ENCODE data around the gene PRKCB. TPM values are rescaled to one million over a fixed set of nuclear protein-coding genes. Genes with fewer than 3 reads are reported as not detected.

Gene PRKCB
- total and polyA plus RNA-seq, 5 donors = 0.41 to 4.1 (median 3.6) TPM

DNA sequence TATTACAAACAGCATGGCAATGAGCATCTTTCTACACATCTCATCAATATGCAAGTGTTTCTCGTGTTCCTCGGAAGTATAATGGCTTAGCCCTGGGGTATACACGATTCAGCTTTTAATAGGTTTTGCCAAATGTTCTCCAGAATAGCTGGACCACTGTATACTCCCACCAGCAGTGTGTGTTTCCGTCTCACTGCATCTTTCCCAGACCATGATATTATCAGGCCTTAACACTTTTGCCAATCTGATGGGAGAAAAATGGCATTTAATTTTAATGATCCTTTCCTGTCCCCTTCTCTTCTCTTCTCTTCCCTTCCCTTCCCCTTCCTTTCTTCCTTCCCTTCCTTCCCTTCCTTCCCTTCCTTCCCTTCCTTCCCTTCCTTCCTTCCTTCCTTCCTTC is 30.8 kb downstream of the PRKCB start:
- no peak for DNase-seq
- Histone ChIP-seq H3K27ac (ENCODE audit: low read length) (no peak overlapping the region), H3K4me1 (ENCODE audit: control insufficient read depth, insufficient read depth, low read length) (peaks cover 1% of the 10 kb centered on the region), H3K4me3 (ENCODE audit: low read length) (no peak overlapping the region), H3K27me3 (ENCODE audit: control insufficient read depth, insufficient read depth) (no peaks in the 10 kb centered on the region), H3K9me3 (ENCODE audit: control insufficient read depth, low read length) (no peaks in the 10 kb centered on the region)
- ATAC-seq = no peak
- 76% methylated on average over 4 of the region's 4 CpGs for WGBS
- intact Hi-C loops (cut with DNase I) = no loop called here

DNA sequence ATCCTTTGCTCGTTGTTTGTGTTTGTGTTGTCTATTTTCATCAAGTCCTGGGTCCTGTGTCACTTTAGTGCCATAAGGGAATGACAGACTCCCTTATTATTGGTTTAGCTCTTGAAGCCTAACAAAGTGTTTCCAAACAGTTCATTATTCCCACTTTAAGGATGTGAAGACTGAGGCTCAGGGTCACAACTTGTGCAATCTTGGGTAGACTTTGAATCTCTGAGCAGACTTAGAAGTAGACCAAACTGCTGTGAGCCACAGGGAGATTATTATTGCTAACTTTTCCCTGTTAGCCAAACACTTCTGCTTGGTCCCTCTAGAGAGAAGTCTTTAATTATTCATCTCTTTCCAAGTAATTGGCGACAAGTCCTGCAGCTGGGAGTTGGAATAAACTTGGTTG is 31.8 kb downstream of the PRKCB start:
- no peak for ATAC-seq
- H3K9me3 ChIP-seq (ENCODE audit: control insufficient read depth, low read length) = no peaks in the 10 kb centered on the region
- intact Hi-C loops (cut with DNase I) = no loop called here
- 71% methylated on average over 2 of the region's 2 CpGs for whole genome bisulfite sequencing
- no peaks in the 10 kb centered on the region for H3K27me3 ChIP-seq (ENCODE audit: control insufficient read depth, insufficient read depth)
- no peak overlapping the region for H3K4me3 ChIP-seq (ENCODE audit: low read length)
- peaks cover 1% of the 10 kb centered on the region for H3K4me1 ChIP-seq (ENCODE audit: control insufficient read depth, insufficient read depth, low read length)
- no peak for DNase-seq
- no peak overlapping the region for H3K27ac ChIP-seq (ENCODE audit: low read length)

GRCh38 chr16:23868136-23868535 is 32.4 kb downstream of the PRKCB start:
- no peaks in the 10 kb centered on the region for H3K9me3 ChIP-seq (ENCODE audit: control insufficient read depth, low read length)
- H3K27me3 ChIP-seq (ENCODE audit: control insufficient read depth, insufficient read depth) = no peaks in the 10 kb centered on the region
- H3K4me3 ChIP-seq (ENCODE audit: low read length) = no peak overlapping the region
- DNase-seq (no peak), ATAC-seq (no peak)
- H3K27ac ChIP-seq (ENCODE audit: low read length) = no peak overlapping the region
- WGBS = 25% methylated on average over 1 of the region's 1 CpG
- H3K4me1 ChIP-seq (ENCODE audit: control insufficient read depth, insufficient read depth, low read length) = peaks cover 1% of the 10 kb centered on the region
- intact Hi-C loops (cut with DNase I) = no loop called here

DNA sequence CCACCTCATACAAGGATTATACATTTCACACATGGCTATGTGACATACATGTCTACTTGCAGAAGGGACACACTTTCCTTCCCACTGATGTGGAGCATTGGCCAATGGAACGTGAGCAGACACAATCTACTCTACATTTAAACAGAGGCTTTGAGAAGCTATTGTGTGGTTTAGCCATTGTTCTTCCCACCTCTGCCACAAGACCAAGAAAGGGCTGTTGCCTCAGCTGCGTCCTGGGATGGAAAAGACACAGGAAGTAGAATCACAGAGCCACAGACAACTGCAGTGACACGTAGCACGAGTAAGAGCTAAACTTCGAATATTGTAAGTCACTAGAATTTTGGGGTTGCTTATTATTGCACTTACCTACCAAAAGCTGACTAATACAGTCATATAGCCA is 33.3 kb downstream of the PRKCB start:
- Histone ChIP-seq H3K4me1 (ENCODE audit: control insufficient read depth, insufficient read depth, low read length) (peaks cover 1% of the 10 kb centered on the region), H3K4me3 (ENCODE audit: low read length) (no peak overlapping the region), H3K27ac (ENCODE audit: low read length) (no peak overlapping the region), H3K27me3 (ENCODE audit: control insufficient read depth, insufficient read depth) (no peaks in the 10 kb centered on the region), H3K9me3 (ENCODE audit: control insufficient read depth, low read length) (no peaks in the 10 kb centered on the region)
- intact Hi-C loops (cut with DNase I) = no loop called here
- DNase-seq (no peak), ATAC-seq (no peak)
- 58% methylated on average over 5 of the region's 5 CpGs for WGBS

- WGBS = 70% methylated on average over 3 of the region's 3 CpGs
- peaks cover 1% of the 10 kb centered on the region for H3K4me1 ChIP-seq (ENCODE audit: control insufficient read depth, insufficient read depth, low read length)
- no peak for DNase-seq
- H3K9me3 ChIP-seq (ENCODE audit: control insufficient read depth, low read length) = no peaks in the 10 kb centered on the region
- ATAC-seq = no peak
- no peak overlapping the region for H3K4me3 ChIP-seq (ENCODE audit: low read length)
- intact Hi-C loops (cut with DNase I) = no loop called here
- no peaks in the 10 kb centered on the region for H3K27me3 ChIP-seq (ENCODE audit: control insufficient read depth, insufficient read depth)
- H3K27ac ChIP-seq (ENCODE audit: low read length) = no peak overlapping the region
Measured at GRCh38 chr16:23871924-23872323, 36.1 kb downstream of the PRKCB start.

DNA sequence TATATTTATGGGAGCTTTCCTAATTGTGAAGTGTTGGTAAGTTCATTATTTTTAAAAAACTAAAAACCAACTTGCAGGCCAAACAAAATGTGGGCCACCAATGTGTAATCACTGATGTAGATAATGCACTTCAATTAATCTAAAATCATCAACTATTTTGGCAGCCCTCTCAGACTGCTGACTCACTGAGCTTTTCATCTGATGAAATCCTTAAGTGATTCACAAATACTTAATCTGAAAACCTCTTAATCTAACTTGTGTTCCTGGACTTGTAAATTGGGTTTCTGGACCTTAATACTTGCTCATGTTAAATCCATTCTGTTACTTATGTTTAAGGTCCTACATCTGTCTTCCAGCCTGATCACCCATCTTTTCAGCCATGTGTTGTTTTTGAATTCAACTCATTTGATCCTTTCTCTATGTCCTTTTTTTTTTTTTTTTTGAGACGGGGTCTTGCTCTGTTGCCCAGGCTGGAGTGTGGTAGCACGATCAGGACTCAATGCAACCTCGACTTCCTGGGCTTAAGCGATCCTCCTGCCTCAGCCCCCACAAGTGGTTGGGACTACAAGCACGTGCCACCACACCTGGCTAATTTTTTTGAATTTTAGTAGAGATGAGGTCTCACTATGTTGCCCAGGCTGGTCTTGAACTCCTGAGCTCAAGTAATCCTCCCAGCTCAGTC is 39.0 kb downstream of the PRKCB start:
- intact Hi-C loops (cut with DNase I) = no loop called here
- H3K9me3 ChIP-seq (ENCODE audit: control insufficient read depth, low read length) = no peaks in the 10 kb centered on the region
- ATAC-seq (peak in 1 of 2 donors; percentile 63), DNase-seq (no peak)
- H3K4me1 ChIP-seq (ENCODE audit: control insufficient read depth, insufficient read depth, low read length) = no peaks in the 10 kb centered on the region
- 85% methylated on average over 5 of the region's 5 CpGs for WGBS
- no peak overlapping the region for H3K4me3 ChIP-seq (ENCODE audit: low read length)
- H3K27ac ChIP-seq (ENCODE audit: low read length) = no peak overlapping the region
- H3K27me3 ChIP-seq (ENCODE audit: control insufficient read depth, insufficient read depth) = no peaks in the 10 kb centered on the region

DNA sequence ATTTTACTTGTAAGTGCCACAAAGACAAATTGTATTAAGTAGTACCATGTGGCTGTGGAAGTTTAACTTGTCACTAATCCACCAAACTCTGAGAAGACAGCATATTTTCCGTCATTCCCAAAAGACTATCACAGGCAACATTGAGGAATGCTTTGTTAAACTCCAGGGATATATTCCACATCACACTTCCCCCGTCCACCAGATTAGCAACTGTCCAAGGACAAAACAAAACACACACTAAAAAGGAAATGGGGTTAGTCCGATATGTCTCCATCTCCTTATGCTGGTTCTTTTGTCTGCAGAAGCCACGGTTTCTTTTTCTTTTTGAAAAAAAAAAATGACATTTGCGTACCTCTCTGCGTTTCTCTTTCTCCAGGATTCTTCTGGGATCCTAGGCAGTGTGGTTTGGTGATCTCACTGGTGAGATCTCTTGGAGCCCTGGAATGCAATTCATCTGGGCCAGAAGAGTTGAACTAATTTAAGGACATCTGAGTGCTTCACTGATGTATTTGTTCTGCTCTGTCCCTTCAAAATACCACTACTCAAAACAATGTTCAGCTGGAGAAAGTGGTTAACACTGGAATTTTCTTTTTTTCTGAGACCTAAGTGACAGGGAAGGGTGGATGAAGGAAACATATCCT is 40.6 kb downstream of the PRKCB start:
- Histone ChIP-seq H3K4me1 (ENCODE audit: control insufficient read depth, insufficient read depth, low read length) (no peaks in the 10 kb centered on the region), H3K4me3 (ENCODE audit: low read length) (no peak overlapping the region), H3K27ac (ENCODE audit: low read length) (no peak overlapping the region), H3K27me3 (ENCODE audit: control insufficient read depth, insufficient read depth) (no peaks in the 10 kb centered on the region), H3K9me3 (ENCODE audit: control insufficient read depth, low read length) (no peaks in the 10 kb centered on the region)
- intact Hi-C loops (cut with DNase I) = no loop called here
- DNase-seq = no peak
- ATAC-seq = peak; percentile 51 to 74
- 25% methylated on average over 6 of the region's 6 CpGs for WGBS

GRCh38 chr16:23877107-23878070 is 41.6 kb downstream of the PRKCB start:
- Histone ChIP-seq H3K9me3 (ENCODE audit: control insufficient read depth, low read length) (no peaks in the 10 kb centered on the region), H3K27ac (ENCODE audit: low read length) (no peak overlapping the region), H3K4me3 (ENCODE audit: low read length) (no peak overlapping the region), H3K27me3 (ENCODE audit: control insufficient read depth, insufficient read depth) (no peaks in the 10 kb centered on the region), H3K4me1 (ENCODE audit: control insufficient read depth, insufficient read depth, low read length) (no peaks in the 10 kb centered on the region)
- 88% methylated on average over 9 of the region's 9 CpGs for WGBS
- DNase-seq (no peak), ATAC-seq (no peak)
- intact Hi-C loops (cut with DNase I) = no loop called here

GRCh38 chr16:23879735-23880373 is 44.1 kb downstream of the PRKCB start:
- H3K9me3 ChIP-seq (ENCODE audit: control insufficient read depth, low read length) = no peaks in the 10 kb centered on the region
- H3K4me1 ChIP-seq (ENCODE audit: control insufficient read depth, insufficient read depth, low read length) = no peaks in the 10 kb centered on the region
- no peaks in the 10 kb centered on the region for H3K27me3 ChIP-seq (ENCODE audit: control insufficient read depth, insufficient read depth)
- intact Hi-C loops (cut with DNase I) = no loop called here
- WGBS = 91% methylated on average over 9 of the region's 9 CpGs
- DNase-seq (no peak), ATAC-seq (no peak)
- no peak overlapping the region for H3K4me3 ChIP-seq (ENCODE audit: low read length)
- H3K27ac ChIP-seq (ENCODE audit: low read length) = no peak overlapping the region

GRCh38 chr16:23889189-23889588 is 53.4 kb downstream of the PRKCB start:
- 59% methylated on average over 2 of the region's 2 CpGs for WGBS
- H3K27me3 ChIP-seq (ENCODE audit: control insufficient read depth, insufficient read depth) = no peaks in the 10 kb centered on the region
- no peak overlapping the region for H3K4me3 ChIP-seq (ENCODE audit: low read length)
- intact Hi-C loops (cut with DNase I) = no loop called here
- no peaks in the 10 kb centered on the region for H3K4me1 ChIP-seq (ENCODE audit: control insufficient read depth, insufficient read depth, low read length)
- ATAC-seq (no peak), DNase-seq (no peak)
- no peaks in the 10 kb centered on the region for H3K9me3 ChIP-seq (ENCODE audit: control insufficient read depth, low read length)
- no peak overlapping the region for H3K27ac ChIP-seq (ENCODE audit: low read length)

DNA sequence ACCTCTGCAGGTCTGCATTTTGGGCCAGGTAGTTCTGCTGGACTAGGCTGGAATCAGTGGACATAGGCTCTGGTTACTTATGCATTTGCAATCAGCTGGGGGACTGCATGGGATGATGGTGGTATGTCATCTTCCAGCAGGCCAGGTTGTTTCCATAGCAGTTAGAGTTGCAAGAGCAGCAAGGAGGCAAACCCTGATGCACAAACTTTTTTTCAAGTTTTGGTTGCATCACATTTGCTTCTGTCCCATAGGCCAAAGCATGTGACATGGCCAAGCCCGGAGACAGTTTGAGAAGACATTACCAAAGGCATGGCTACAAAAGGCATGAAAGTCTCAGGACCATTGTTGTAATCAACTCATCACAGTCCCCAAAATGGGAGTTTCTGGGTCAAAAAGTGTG is 58.2 kb downstream of the PRKCB start:
- DNase-seq = no peak
- H3K27ac ChIP-seq (ENCODE audit: low read length) = no peak overlapping the region
- no peaks in the 10 kb centered on the region for H3K9me3 ChIP-seq (ENCODE audit: control insufficient read depth, low read length)
- 82% methylated on average over 1 of the region's 1 CpG for WGBS
- no peak overlapping the region for H3K4me3 ChIP-seq (ENCODE audit: low read length)
- no peaks in the 10 kb centered on the region for H3K27me3 ChIP-seq (ENCODE audit: control insufficient read depth, insufficient read depth)
- ATAC-seq = no peak
- intact Hi-C loops (cut with DNase I) = no loop called here
- H3K4me1 ChIP-seq (ENCODE audit: control insufficient read depth, insufficient read depth, low read length) = no peaks in the 10 kb centered on the region
